Measurements from ENCODE around the gene ZNF554. TPM values are rescaled to one million over a fixed set of nuclear protein-coding genes. Genes with fewer than 3 reads are reported as not detected.
"Not testable (repeated sequence)": the region's sequence is repeated elsewhere in the genome, so short reads cannot be mapped to it uniquely, and the experiment has no call there.

Gene ZNF554
- total and polyA plus RNA-seq, 12 donors = 0.94 to 6.7 (median 4.7) TPM

- WGBS, 2 donors = 87 to 88% methylated on average over 16 of the region's 16 CpGs
- peak overlapping the region in 3 of 10 donors; percentile 35 to 56 (median 47) for H3K27ac ChIP-seq
- H3K4me3 ChIP-seq = no peak overlapping the region
- intact Hi-C loops (cut with DNase I) = no loop called here
- DNase-seq (no peak), ATAC-seq (peak in 4 of 8 donors; percentile 13 to 31 (median 24))
- H3K4me1 ChIP-seq = peaks cover 0 to 8% (median 3%) of the 10 kb centered on the region in 9 donors
- no peaks in the 10 kb centered on the region for H3K9me3 ChIP-seq
- peaks cover 0 to 64% (median 8%) of the 10 kb centered on the region in 9 donors for H3K36me3 ChIP-seq
- H3K27me3 ChIP-seq = no peaks in the 10 kb centered on the region
- no peak for TF ChIP-seq CTCF (IDR thresholded peaks at IDR 0.05)
These were observed 27.8 kb upstream of the ZNF554 start for GRCh38 chr19:2791876-2792275.

GRCh38 chr19:2792666-2793065 lies 27.0 kb upstream of the ZNF554 start:
- WGBS, 2 donors = 92 to 96% methylated on average over 10 of the region's 10 CpGs
- H3K4me3 ChIP-seq; intact Hi-C loops (cut with DNase I); DNase-seq; ATAC-seq; H3K9me3 ChIP-seq; H3K27me3 ChIP-seq: not testable (repeated sequence)
- Histone ChIP-seq H3K4me1 (peaks cover 0 to 16% (median 9%) of the 10 kb centered on the region in 9 donors), H3K36me3 (peaks cover 0 to 70% (median 8%) of the 10 kb centered on the region in 9 donors), H3K27ac (peak overlapping the region in 1 of 10 donors; percentile 47)

- H3K9me3 ChIP-seq = no peaks in the 10 kb centered on the region
- peaks cover 0 to 21% (median 13%) of the 10 kb centered on the region in 9 donors for H3K4me1 ChIP-seq
- H3K36me3 ChIP-seq = peaks cover 0 to 74% (median 8%) of the 10 kb centered on the region in 9 donors
- TF ChIP-seq CTCF (IDR thresholded peaks at IDR 0.05) = no peak
- H3K27me3 ChIP-seq = no peaks in the 10 kb centered on the region
- H3K4me3 ChIP-seq = no peak overlapping the region
- DNase-seq (no peak), ATAC-seq (no peak)
- H3K27ac ChIP-seq = no peak overlapping the region
- 96% methylated on average over 7 of the region's 7 CpGs for WGBS, 2 donors
- intact Hi-C loops (cut with DNase I) = no loop called here
These were observed 26.5 kb upstream of the ZNF554 start for GRCh38 chr19:2793126-2793525.

DNA sequence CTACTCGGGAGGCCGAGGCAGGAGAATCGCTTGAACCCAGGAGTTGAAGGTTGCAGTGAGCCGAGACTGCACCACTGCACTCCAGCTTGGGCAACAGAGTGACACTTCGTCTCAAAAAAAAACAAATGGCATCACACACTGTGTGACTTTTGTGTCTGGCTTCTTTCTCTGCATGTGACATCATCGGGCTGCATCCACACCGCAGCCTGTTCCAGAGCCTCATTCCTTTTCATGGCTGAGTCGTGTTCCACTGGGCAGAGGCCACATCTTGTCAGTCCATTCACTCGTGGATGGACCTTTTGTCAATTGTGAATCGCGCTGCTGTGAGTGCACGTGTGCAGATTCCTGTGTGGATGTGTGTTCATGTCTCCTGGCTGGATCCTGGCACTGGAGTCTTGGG lies 26.1 kb upstream of the ZNF554 start:
- DNase-seq (no peak), ATAC-seq (no peak)
- peaks cover 0 to 76% (median 8%) of the 10 kb centered on the region in 9 donors for H3K36me3 ChIP-seq
- WGBS, 2 donors = 97 to 98% methylated on average over 12 of the region's 12 CpGs
- no peaks in the 10 kb centered on the region for H3K9me3 ChIP-seq
- H3K4me3 ChIP-seq = no peak overlapping the region
- H3K4me1 ChIP-seq = peaks cover 0 to 25% (median 18%) of the 10 kb centered on the region in 9 donors
- no peaks in the 10 kb centered on the region for H3K27me3 ChIP-seq
- no peak overlapping the region for H3K27ac ChIP-seq
- intact Hi-C loops (cut with DNase I) = no loop called here
- no peak for TF ChIP-seq CTCF (IDR thresholded peaks at IDR 0.05)

- H3K27me3 ChIP-seq = no peaks in the 10 kb centered on the region
- peaks cover 0 to 86% (median 8%) of the 10 kb centered on the region in 9 donors for H3K36me3 ChIP-seq
- H3K4me3 ChIP-seq = no peak overlapping the region
- ATAC-seq (no peak), DNase-seq (no peak)
- no peaks in the 10 kb centered on the region for H3K9me3 ChIP-seq
- H3K27ac ChIP-seq = peak overlapping the region in 6 of 10 donors; percentile 77 to 89 (median 84)
- no peak for TF ChIP-seq CTCF (IDR thresholded peaks at IDR 0.05)
- intact Hi-C loops (cut with DNase I) = no loop called here
- peaks cover 0 to 28% (median 19%) of the 10 kb centered on the region in 9 donors for H3K4me1 ChIP-seq
- 90 to 92% methylated on average over 27 of the region's 27 CpGs for WGBS, 2 donors
These were observed 23.6 kb upstream of the ZNF554 start for GRCh38 chr19:2795827-2796658.
